GM06990 (cell line): Measurements from ENCODE around the gene NAV2.
"Not testable (repeated sequence)": the region's sequence is repeated elsewhere in the genome, so short reads cannot be mapped to it uniquely, and the experiment has no call there.

Experiments used
- DNase-seq: peaks from one replicate; pipeline ENCODE4 v3.0.0-alpha.2; 2011; ENCODE audit not compliant: insufficient read length; ENCODE audit errors: extremely low read depth
- H3K27me3 ChIP-seq: replicated peaks from 2 replicates; pipeline ENCODE4 v1.6.0; 2011; ENCODE audit warnings: low read length; ENCODE audit not compliant: control insufficient read depth, insufficient read depth
- H3K36me3 ChIP-seq: 2 replicates; pipeline ENCODE4 v1.5.1; 2011; ENCODE audit warnings: low read length; ENCODE audit not compliant: control insufficient read depth, insufficient read depth
- H3K4me3 ChIP-seq: replicated peaks from 2 replicates; pipeline ENCODE4 v1.5.1; 2011; ENCODE audit warnings: low read depth, mild to moderate bottlenecking, control low read depth, low read length
- TF ChIP-seq, protein P1 (sequence below): IDR thresholded peaks from 2 replicates; pipeline ENCODE4 v1.5.1; 2011; ENCODE audit warnings: low read length, control low read depth, mild to moderate bottlenecking, inconsistent platforms; ENCODE audit not compliant: insufficient read depth, poor library complexity, severe bottlenecking

Gene NAV2

DNA sequence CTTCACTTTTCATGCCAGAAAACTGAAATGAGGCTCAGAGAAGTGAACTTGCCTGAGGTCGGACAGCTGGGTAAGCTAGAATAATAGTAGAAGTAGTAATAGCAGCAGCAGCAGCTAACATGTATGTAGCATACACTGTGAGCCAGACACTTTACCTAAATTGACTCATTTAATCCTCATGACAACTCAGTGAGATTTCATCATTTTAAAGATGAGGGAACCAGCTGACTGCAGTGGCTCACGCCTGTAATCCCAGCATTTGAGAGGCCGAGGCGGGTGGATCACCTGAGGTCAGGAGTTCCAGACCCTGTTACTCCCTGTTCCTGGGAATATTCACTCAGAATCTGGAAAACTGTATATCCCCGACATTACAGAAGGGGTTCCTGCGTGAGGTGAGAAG, 293.1 kb downstream of the NAV2 start:
- no peak overlapping the region for H3K4me3 ChIP-seq
- TF ChIP-seq, protein P1, sequence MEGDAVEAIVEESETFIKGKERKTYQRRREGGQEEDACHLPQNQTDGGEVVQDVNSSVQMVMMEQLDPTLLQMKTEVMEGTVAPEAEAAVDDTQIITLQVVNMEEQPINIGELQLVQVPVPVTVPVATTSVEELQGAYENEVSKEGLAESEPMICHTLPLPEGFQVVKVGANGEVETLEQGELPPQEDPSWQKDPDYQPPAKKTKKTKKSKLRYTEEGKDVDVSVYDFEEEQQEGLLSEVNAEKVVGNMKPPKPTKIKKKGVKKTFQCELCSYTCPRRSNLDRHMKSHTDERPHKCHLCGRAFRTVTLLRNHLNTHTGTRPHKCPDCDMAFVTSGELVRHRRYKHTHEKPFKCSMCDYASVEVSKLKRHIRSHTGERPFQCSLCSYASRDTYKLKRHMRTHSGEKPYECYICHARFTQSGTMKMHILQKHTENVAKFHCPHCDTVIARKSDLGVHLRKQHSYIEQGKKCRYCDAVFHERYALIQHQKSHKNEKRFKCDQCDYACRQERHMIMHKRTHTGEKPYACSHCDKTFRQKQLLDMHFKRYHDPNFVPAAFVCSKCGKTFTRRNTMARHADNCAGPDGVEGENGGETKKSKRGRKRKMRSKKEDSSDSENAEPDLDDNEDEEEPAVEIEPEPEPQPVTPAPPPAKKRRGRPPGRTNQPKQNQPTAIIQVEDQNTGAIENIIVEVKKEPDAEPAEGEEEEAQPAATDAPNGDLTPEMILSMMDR, result no peak
- DNase-seq, result no peak
- H3K36me3 ChIP-seq, result no peaks in the 10 kb centered on the region
- H3K27me3 ChIP-seq, result no peaks in the 10 kb centered on the region; the same call in 1 of the 2 replicates

DNA sequence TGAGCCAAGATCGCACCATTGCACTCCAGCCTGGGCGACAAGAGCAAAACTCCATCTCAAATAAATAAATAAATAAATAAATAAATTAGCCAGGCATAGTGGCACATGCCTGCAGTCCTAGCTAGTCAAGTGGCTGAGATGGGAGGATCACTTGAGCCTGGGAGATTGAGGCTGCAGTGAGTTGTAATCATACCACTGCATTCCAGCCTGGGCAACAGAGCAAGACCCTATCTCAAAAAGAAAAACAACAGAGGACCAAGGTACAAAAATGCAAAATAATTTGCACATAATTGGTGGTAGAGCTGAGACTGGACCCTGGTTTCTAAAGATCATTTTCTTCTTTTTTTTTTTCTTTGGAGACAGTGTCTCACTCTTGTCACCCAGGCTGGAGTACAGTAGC, 294.0 kb downstream of the NAV2 start:
- H3K36me3 ChIP-seq, H3K4me3 ChIP-seq, H3K27me3 ChIP-seq, DNase-seq: not testable (repeated sequence)

- Histone ChIP-seq H3K36me3 (no peaks in the 10 kb centered on the region), H3K27me3 (no peaks in the 10 kb centered on the region), H3K4me3 (no peak overlapping the region)
- TF ChIP-seq, protein P1, result no peak
- no peak for DNase-seq
Measured at GRCh38 chr11:20007386-20007785, 294.7 kb downstream of the NAV2 start.

GRCh38 chr11:20008190-20008870, 295.7 kb downstream of the NAV2 start:
- no peak for DNase-seq

DNA sequence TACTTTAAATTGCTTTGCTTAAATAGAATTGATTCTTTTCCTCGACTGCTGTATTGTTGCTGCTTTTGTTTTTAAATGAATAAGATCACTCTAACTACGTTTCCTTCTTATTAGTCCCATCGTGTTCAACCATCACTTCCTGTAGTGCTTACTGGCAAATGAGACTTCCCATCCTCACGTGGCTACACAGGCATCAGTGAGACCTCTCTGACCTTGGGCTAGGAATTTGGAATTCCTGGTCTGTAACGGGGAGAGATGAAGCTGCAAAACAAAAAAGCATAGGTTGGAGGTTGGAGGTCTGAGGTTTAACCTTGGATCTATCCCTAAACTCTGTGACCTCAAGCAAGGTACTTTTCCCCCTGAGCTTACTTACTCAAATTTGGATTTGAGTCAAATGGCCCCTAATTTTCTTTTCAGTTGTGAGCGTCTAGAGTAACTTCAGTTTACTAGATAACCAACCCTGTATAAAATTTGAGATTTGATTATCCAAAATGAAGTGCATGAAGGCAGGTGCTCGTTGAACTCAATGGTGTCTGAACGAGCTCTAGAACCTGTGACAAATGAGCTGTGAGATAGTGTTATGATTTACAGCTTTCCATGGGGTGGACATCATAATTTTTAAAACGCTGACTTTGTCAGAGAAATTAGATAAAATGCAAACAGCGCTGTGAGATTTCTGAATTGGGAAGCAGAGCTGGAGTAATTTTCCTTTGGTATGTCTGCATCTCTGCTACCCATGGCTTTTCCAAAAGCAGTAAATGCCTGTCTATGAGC, 296.4 kb downstream of the NAV2 start:
- no peak for DNase-seq
- Histone ChIP-seq H3K27me3 (no peaks in the 10 kb centered on the region), H3K4me3 (no peak overlapping the region), H3K36me3 (no peaks in the 10 kb centered on the region)
- TF ChIP-seq, protein P1, result no peak

More at GRCh38 chr11:20008190-20008870, 295.7 kb downstream of the NAV2 start:
- Histone ChIP-seq H3K4me3 (no peak overlapping the region), H3K36me3 (no peaks in the 10 kb centered on the region), H3K27me3 (no peaks in the 10 kb centered on the region)
- TF ChIP-seq, protein P1, result no peak

DNA sequence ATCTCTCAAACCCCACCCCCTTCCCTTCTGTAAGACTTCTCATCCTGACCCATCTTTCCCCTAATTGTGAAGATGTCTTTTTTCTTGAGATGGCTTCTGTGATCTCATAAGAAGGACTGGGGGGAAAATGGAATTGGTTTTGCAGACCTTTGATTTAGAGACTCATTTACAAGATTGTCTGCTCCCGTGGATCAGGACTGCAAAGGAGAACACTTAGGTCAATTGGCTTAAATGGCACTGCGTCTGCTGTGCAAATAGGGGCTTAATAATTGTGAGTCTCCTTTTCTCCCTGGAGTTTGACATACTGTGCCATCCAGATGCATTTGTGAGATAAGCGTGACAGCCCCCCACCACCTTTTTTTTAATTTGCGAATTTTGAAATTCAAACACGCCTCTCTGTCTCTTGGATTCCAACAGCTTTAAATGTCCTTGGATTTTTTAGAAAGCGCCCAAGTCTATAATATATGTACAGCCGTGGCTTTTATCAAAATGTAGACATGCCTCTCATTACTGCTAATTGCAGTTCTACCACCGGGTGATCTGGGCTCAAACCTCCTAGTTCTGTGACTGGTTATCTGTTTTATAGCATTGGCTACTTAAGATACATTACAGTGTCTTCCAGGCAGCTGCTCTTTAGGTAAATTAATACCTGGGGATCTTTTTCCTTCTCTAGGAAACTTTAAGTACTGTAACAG, 297.7 kb downstream of the NAV2 start:
- no peak for DNase-seq
- Histone ChIP-seq H3K4me3 (no peak overlapping the region), H3K27me3 (no peaks in the 10 kb centered on the region), H3K36me3 (no peaks in the 10 kb centered on the region)
- TF ChIP-seq, protein P1, result no peak
